ENCODE measurements around the gene GNMT. TPM values are rescaled to one million over a fixed set of nuclear protein-coding genes. Genes with fewer than 3 reads are reported as not detected.
A peak's percentile ranks its signal among the peaks of the same experiment; 100 is the strongest.

GNMT gene
- total RNA-seq, 1 experiment from 2014 or later, result 1.8 TPM

DNA sequence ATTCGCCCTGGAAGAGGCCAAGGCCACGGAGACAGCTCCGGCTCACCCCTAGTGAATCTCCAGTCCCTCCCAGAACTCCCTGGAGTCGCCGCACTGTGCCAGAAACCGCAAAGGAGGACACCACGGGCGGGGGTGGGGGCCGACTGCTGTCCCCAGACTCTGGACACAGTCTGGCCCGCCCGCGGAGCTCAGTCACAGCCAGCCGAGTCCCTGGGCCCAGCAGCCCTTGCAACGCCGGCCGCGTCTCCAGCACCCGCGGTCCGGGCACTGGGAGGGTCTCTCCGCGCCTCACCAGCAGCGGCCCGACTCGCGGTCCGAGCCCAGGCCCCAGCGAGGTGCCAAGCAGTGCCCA is 17.9 kb downstream of the GNMT start:
- Histone ChIP-seq H3K27me3 (replicated peaks; ENCODE audit: insufficient read depth, low read depth, low read length, poor library complexity) (no peaks in the 10 kb centered on the region), H3K27ac (ENCODE audit: low read depth, low read length, poor library complexity, severe bottlenecking) (peak overlapping the region; percentile 92), H3K9me3 (ENCODE audit: low read depth, low read length, poor library complexity, severe bottlenecking) (no peaks in the 10 kb centered on the region), H3K36me3 (ENCODE audit: insufficient read depth, low read length, poor library complexity, severe bottlenecking) (peaks cover 10% of the 10 kb centered on the region), H3K4me1 (ENCODE audit: insufficient read depth, low read length, poor library complexity, severe bottlenecking) (peaks cover 6% of the 10 kb centered on the region), H3K4me3 (ENCODE audit: low read depth, low read length, poor library complexity, severe bottlenecking) (peak overlapping the region; percentile 99)
- TF ChIP-seq EZH2 (IDR thresholded peaks at IDR 0.05; ENCODE audit: borderline replicate concordance, low read depth, low read length, poor library complexity, severe bottlenecking), result no peak
- TF ChIP-seq, protein P1, sequence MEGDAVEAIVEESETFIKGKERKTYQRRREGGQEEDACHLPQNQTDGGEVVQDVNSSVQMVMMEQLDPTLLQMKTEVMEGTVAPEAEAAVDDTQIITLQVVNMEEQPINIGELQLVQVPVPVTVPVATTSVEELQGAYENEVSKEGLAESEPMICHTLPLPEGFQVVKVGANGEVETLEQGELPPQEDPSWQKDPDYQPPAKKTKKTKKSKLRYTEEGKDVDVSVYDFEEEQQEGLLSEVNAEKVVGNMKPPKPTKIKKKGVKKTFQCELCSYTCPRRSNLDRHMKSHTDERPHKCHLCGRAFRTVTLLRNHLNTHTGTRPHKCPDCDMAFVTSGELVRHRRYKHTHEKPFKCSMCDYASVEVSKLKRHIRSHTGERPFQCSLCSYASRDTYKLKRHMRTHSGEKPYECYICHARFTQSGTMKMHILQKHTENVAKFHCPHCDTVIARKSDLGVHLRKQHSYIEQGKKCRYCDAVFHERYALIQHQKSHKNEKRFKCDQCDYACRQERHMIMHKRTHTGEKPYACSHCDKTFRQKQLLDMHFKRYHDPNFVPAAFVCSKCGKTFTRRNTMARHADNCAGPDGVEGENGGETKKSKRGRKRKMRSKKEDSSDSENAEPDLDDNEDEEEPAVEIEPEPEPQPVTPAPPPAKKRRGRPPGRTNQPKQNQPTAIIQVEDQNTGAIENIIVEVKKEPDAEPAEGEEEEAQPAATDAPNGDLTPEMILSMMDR (conservative IDR thresholded peaks at IDR 0.05; ENCODE audit: low read depth, low read length), result no peak
- CTCF ChIA-PET, result no interaction called here
- DNase-seq (ENCODE audit: low spot score), result peak; percentile 21
- intact Hi-C loops (cut with micrococcal nuclease; ENCODE audit: unreplicated experiment), result no loop called here
- BruUV-seq (replicated peaks), result no TSS peak
- POLR2A ChIA-PET (ENCODE audit: low non-redundant PET), result no interaction called here

DNA sequence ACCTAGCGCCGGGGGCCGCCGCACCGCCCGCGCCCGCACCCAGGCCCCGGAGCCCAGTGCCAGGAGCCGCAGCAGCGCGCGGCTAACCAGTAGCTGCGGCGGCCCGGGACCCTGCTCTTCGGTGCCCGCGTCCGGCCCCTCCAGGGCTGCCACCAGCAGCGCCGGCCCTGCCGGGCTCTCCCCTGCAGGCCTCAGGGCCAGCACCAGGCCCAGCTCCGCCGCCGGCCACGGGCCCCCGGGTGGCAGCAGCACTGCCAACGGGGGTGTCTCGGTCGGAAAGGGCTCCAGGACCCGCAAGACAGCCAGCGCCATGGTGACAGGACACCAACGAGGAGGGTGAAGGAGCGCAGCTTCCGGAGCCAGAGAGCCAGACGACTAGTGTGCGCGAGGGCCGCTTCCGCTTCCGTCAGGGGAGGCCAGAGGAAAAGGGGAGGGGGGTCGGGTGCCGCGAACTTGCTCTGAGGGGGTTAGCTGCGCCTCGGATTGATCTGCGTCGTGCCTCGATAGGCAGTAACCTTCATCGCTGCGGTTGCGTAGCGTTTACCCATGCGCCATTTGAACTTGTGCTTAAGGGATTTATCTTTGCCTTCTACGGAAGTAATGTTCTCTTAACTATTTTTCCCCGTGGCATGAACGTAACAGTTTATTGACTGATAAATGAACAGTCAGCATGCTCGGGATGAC is 18.4 kb downstream of the GNMT start, which contains the start of gene PEX6:
Gene PEX6, minus strand, starts transcription at position 343 of the 684 bp plus-strand sequence. Its CDS starts 31 bp downstream, at position 312.
- H3K36me3 ChIP-seq (ENCODE audit: insufficient read depth, low read length, poor library complexity, severe bottlenecking), result peaks cover 10% of the 10 kb centered on the region
- H3K27ac ChIP-seq (ENCODE audit: low read depth, low read length, poor library complexity, severe bottlenecking), result peak within 1 kb of the TSS; percentile 92
- no peaks in the 10 kb centered on the region for H3K27me3 ChIP-seq (replicated peaks; ENCODE audit: insufficient read depth, low read depth, low read length, poor library complexity)
- peak; percentile 97 for DNase-seq (ENCODE audit: low spot score)
- ChIA-PET POLR2A (ENCODE audit: low non-redundant PET) (interaction anchor here (1.0 kb wide), 2 partner anchors 42 to 49 kb away, joined by 4 to 9 read pairs; partner anchors contain the start of genes CNPY3 and RRP36), CTCF (interaction anchor here (0.9 kb wide), 1 partner anchor 35 kb away, joined by 5 read pairs; the partner anchor contains the start of gene KLHDC3)
- H3K9me3 ChIP-seq (ENCODE audit: low read depth, low read length, poor library complexity, severe bottlenecking), result no peaks in the 10 kb centered on the region
- intact Hi-C loops (cut with micrococcal nuclease; ENCODE audit: unreplicated experiment), result no loop called here
- H3K4me3 ChIP-seq (ENCODE audit: low read depth, low read length, poor library complexity, severe bottlenecking), result peak within 1 kb of the TSS; percentile 99
- BruUV-seq (replicated peaks), result no TSS peak
- TF ChIP-seq EZH2 (IDR thresholded peaks at IDR 0.05; ENCODE audit: borderline replicate concordance, low read depth, low read length, poor library complexity, severe bottlenecking), result no peak
- TF ChIP-seq, protein P1 (conservative IDR thresholded peaks at IDR 0.05; ENCODE audit: low read depth, low read length), result no peak
- H3K4me1 ChIP-seq (ENCODE audit: insufficient read depth, low read length, poor library complexity, severe bottlenecking), result peaks cover 6% of the 10 kb centered on the region

DNA sequence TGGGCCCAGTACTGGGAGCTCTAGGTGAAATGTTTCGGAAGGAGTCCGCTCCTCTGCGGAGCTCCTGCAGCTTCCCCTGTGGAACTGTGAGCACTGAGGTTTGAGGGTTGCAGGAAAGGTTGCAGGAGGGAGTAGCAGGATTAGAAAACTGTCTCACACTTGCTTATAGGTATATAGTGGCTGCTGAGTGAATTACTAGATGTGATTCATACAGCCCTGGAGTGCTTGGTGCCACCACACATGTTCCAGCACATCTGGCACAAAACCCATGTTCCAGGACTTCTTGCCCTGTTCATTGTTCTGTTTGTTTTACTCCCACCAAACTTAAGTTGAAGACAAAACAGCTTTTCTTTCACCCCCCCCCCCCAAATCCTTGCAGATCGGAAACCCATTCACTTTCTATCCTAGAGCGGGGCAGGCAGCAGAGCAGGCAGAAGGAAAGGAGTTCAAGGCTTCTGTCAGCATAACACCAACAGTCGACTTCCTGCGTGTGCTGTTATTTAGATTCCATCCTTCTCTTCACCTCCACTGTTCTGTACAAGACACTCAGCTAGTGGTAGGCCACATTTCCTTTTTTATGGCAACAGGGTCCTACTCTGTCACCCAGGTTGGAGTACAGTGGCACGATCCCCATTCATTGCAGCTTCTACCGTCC is 19.1 kb downstream of the GNMT start:
- no peak for DNase-seq (ENCODE audit: low spot score)
- CTCF ChIA-PET, result interaction anchor here (0.9 kb wide), 1 partner anchor 35 kb away, joined by 5 read pairs; the partner anchor contains the start of gene KLHDC3
- BruUV-seq (replicated peaks), result TSS peak; percentile 98
- Histone ChIP-seq H3K36me3 (ENCODE audit: insufficient read depth, low read length, poor library complexity, severe bottlenecking) (peaks cover 10% of the 10 kb centered on the region), H3K4me3 (ENCODE audit: low read depth, low read length, poor library complexity, severe bottlenecking) (peak overlapping the region; percentile 99), H3K27me3 (replicated peaks; ENCODE audit: insufficient read depth, low read depth, low read length, poor library complexity) (no peaks in the 10 kb centered on the region), H3K27ac (ENCODE audit: low read depth, low read length, poor library complexity, severe bottlenecking) (peak overlapping the region; percentile 92), H3K9me3 (ENCODE audit: low read depth, low read length, poor library complexity, severe bottlenecking) (no peaks in the 10 kb centered on the region), H3K4me1 (ENCODE audit: insufficient read depth, low read length, poor library complexity, severe bottlenecking) (peaks cover 6% of the 10 kb centered on the region)
- intact Hi-C loops (cut with micrococcal nuclease; ENCODE audit: unreplicated experiment), result no loop called here
- no peak for TF ChIP-seq EZH2 (IDR thresholded peaks at IDR 0.05; ENCODE audit: borderline replicate concordance, low read depth, low read length, poor library complexity, severe bottlenecking)
- TF ChIP-seq, protein P1 (conservative IDR thresholded peaks at IDR 0.05; ENCODE audit: low read depth, low read length), result no peak
- POLR2A ChIA-PET (ENCODE audit: low non-redundant PET), result interaction anchor here (0.6 to 1.0 kb wide), 3 partner anchors 42 to 272 kb away, joined by 3 to 9 read pairs (median 4); partner anchors contain the start of genes CNPY3 and RRP36

Data from A673 (cell line).